Sigmoid colon (tissue), 4 donors: ENCODE measurements around the gene SLC4A11.

ENCODE experiments used
- EP300 ChIP-seq, 4 donors: sonication (generic); formaldehyde crosslinking; IDR thresholded peaks; one replicate each; pipeline ENCODE4 v1.6.1; 2017; ENCODE audit warnings: antibody characterized with exemption in 4 of 4
- POLR2A ChIP-seq, 2 donors: fragments of 450-650 bp; IDR thresholded peaks; one replicate each; pipeline ENCODE4 v1.6.1; 2016; ENCODE audit warnings: antibody characterized with exemption in 2 of 2, mild to moderate bottlenecking in 2 of 2, moderate library complexity in 2 of 2
- TF ChIP-seq, protein P1 (sequence below), 4 experiments: fragments of 450-650 bp in 3 of 4; fragments of 200-600 bp in 1 of 4; IDR thresholded peaks; one replicate each; pipeline ENCODE4 v1.5.1; 2016 to 2019; ENCODE audit warnings: antibody characterized with exemption in 4 of 4, mild to moderate bottlenecking in 3 of 4, moderate library complexity in 2 of 4

DNA sequence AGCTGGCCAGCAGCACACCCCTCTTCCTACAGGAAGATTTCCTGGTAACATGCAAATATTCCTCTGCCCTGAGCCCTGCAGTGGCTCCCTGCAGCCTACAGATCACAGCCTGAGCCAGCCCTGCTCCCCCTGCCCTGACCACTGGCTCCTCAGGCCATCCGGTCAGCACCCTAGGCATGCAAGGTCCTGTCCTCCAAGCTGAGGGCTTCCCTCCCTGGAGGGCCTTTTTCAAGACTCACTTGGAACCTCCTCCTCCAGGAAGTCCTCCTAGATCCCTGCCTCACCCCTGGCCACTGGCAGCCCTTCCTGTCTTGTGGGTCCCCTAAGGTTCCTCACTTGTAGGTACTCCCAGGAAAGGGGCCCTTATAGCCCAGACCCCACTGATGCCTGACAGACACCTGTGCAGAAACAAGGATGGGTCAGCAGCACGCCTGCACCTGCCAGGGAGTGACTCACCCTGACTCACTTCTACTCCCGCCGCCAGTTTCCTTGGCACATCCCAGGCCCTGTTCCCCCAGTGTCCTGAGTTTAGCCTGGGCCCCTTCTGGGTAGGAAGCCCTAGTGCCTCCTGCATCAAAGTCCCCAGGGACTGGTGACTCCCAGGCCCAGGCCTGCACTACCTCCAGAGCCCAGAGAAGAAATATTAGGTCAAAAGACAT lies 3.2 kb downstream of the SLC4A11 start:
- TF ChIP-seq, protein P1, sequence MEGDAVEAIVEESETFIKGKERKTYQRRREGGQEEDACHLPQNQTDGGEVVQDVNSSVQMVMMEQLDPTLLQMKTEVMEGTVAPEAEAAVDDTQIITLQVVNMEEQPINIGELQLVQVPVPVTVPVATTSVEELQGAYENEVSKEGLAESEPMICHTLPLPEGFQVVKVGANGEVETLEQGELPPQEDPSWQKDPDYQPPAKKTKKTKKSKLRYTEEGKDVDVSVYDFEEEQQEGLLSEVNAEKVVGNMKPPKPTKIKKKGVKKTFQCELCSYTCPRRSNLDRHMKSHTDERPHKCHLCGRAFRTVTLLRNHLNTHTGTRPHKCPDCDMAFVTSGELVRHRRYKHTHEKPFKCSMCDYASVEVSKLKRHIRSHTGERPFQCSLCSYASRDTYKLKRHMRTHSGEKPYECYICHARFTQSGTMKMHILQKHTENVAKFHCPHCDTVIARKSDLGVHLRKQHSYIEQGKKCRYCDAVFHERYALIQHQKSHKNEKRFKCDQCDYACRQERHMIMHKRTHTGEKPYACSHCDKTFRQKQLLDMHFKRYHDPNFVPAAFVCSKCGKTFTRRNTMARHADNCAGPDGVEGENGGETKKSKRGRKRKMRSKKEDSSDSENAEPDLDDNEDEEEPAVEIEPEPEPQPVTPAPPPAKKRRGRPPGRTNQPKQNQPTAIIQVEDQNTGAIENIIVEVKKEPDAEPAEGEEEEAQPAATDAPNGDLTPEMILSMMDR (IDR thresholded peaks at IDR 0.05), result no peak
- no peak for TF ChIP-seq POLR2A (IDR thresholded peaks at IDR 0.05)
- no peak for TF ChIP-seq EP300 (IDR thresholded peaks at IDR 0.05)
